K562 (cell line): ENCODE results near the gene STYX. TPM values are rescaled to one million over a fixed set of nuclear protein-coding genes. Genes with fewer than 3 reads are reported as not detected.

ENCODE experiments used
- CREM ChIP-seq: IDR thresholded peaks from 2 replicates; pipeline ENCODE4 v1.6.1; 2014; ENCODE audit warnings: antibody characterized with exemption, low read depth
- GATA2 ChIP-seq: sonication (generic); formaldehyde crosslinking; IDR thresholded peaks from 2 replicates; pipeline ENCODE4 v1.4.0; 2020; ENCODE audit warnings: mild to moderate bottlenecking, missing genetic modification reagents
- L3MBTL2 ChIP-seq: fragments of 450-650 bp; IDR thresholded peaks from 2 replicates; pipeline ENCODE4 v1.6.1; 2016; ENCODE audit warnings: mild to moderate bottlenecking, moderate library complexity
- MBD2 ChIP-seq: sonication (generic); IDR thresholded peaks from 2 replicates; pipeline ENCODE4 v1.6.1; 2016; ENCODE audit warnings: low read depth, borderline replicate concordance
- POU5F1 ChIP-seq: fragments of 150-350 bp; IDR thresholded peaks from 2 replicates; pipeline ENCODE4 v1.6.1; 2014; ENCODE audit warnings: borderline replicate concordance, low read length, low read depth, mild to moderate bottlenecking; ENCODE audit not compliant: partially characterized antibody
- SAP30 ChIP-seq: fragments of 200-600 bp; sonication (generic); IDR thresholded peaks from 2 replicates; pipeline ENCODE4 v1.6.1; 2012; ENCODE audit warnings: borderline replicate concordance, low read depth, mild to moderate bottlenecking, moderate library complexity, low read length, control low read depth, inconsistent platforms; ENCODE audit not compliant: insufficient read depth, poor library complexity, severe bottlenecking
- SMAD2 ChIP-seq: fragments of 150-350 bp; IDR thresholded peaks from 2 replicates; pipeline ENCODE4 v1.6.1; 2014; ENCODE audit warnings: low read depth, mild to moderate bottlenecking, low read length
- SMARCE1 ChIP-seq: fragments of 450-650 bp; IDR thresholded peaks from 2 replicates; pipeline ENCODE4 v1.7.1; 2016; ENCODE audit warnings: mild to moderate bottlenecking
- TCF7 ChIP-seq: sonication (generic); IDR thresholded peaks from 2 replicates; pipeline ENCODE4 v1.6.1; 2016; ENCODE audit warnings: antibody characterized with exemption, borderline replicate concordance
- TRIM24 ChIP-seq, 2 experiments: fragments of 450-650 bp; IDR thresholded peaks; 2 replicates each; pipeline ENCODE4 v1.6.1; 2016
- ZFP36 ChIP-seq: fragments of 150-350 bp; IDR thresholded peaks from 2 replicates; pipeline ENCODE4 v1.6.1; 2018; ENCODE audit warnings: low read length, low read depth; ENCODE audit not compliant: partially characterized antibody
- ZNF444 ChIP-seq: fragments of 250-450 bp; sonication (Bioruptor Pico); IDR thresholded peaks from 2 replicates; pipeline ENCODE4 v1.4.0; 2020; ENCODE audit warnings: mild to moderate bottlenecking, moderate library complexity
- ZNF584 ChIP-seq: fragments of 200-800 bp; sonication (Bioruptor generic); IDR thresholded peaks from 2 replicates; pipeline ENCODE4 v1.6.1; 2016; ENCODE audit warnings: low read depth, mild to moderate bottlenecking, missing genetic modification characterization, missing compliant biosample characterization
- ZNF644 ChIP-seq: fragments of 200-800 bp; sonication (Bioruptor generic); IDR thresholded peaks from 2 replicates; pipeline ENCODE4 v1.6.1; 2016; ENCODE audit warnings: low read depth, missing genetic modification characterization, missing compliant biosample characterization
- polyA plus RNA-seq, 8 experiments: library from polyadenylated mRNA; depleted of rRNA in 4 of 8; stranded (reverse) in 5 of 8; unstranded in 3 of 8; fragments of >200 nt; fragmentation: Nextera tagmentation in 2 of 8; fragmentation: Illumina TruSeq in 1 of 8; extraction: Ambion mirVana in 2 of 8; extraction: Trizol in 1 of 8; gene quantifications; 2 replicates each; pipeline versions ENCODE4 v1.2.1 to v1.2.3, GENCODE V29; 2011 to 2014; ENCODE audit warnings: inconsistent platforms in 1 of 8, missing spikeins in 1 of 8
- total RNA-seq, 7 experiments: library from RNA; depleted of rRNA in 6 of 7; stranded (reverse); fragments of >200 nt in 6 of 7; fragmentation: Illumina TruSeq in 2 of 7; extraction: Trizol in 2 of 7; gene quantifications; 2 replicates each; pipeline versions ENCODE4 v1.2.1 to v1.2.3, GENCODE V29; 2011 to 2021; ENCODE audit warnings: low replicate concordance in 1 of 7
- TF ChIP-seq, protein P1 (sequence below), 2 experiments: fragments of 450-650 bp; IDR thresholded peaks; 2 replicates each; pipeline ENCODE4 v1.6.1; 2018; ENCODE audit warnings: mild to moderate bottlenecking in 2 of 2, low read depth in 1 of 2; ENCODE audit not compliant: partially characterized antibody in 2 of 2
- TF ChIP-seq, protein P2 (sequence below): IDR thresholded peaks from 2 replicates; pipeline ENCODE4 v1.6.1; 2014; ENCODE audit warnings: antibody characterized with exemption
- TF ChIP-seq, protein P3 (sequence below): fragments of 250-450 bp; sonication (Bioruptor Pico); IDR thresholded peaks from 2 replicates; pipeline ENCODE4 v1.4.0; 2020
- TF ChIP-seq, protein P4 (sequence below): fragments of 450-650 bp; IDR thresholded peaks from 2 replicates; pipeline ENCODE4 v1.6.1; 2016; ENCODE audit warnings: missing biosample characterization, missing genetic modification characterization
- TF ChIP-seq, protein P5 (sequence below): fragments of 450-650 bp; IDR thresholded peaks from 2 replicates; pipeline ENCODE4 v1.6.1; 2016; ENCODE audit warnings: antibody characterized with exemption

The STYX gene
- total and polyA plus RNA-seq, 9 of the 15 experiments (the other 6 are each of a cell fraction or from before 2014, with no cell fraction given), result 5.0 to 15.4 (median 10.6) TPM

DNA sequence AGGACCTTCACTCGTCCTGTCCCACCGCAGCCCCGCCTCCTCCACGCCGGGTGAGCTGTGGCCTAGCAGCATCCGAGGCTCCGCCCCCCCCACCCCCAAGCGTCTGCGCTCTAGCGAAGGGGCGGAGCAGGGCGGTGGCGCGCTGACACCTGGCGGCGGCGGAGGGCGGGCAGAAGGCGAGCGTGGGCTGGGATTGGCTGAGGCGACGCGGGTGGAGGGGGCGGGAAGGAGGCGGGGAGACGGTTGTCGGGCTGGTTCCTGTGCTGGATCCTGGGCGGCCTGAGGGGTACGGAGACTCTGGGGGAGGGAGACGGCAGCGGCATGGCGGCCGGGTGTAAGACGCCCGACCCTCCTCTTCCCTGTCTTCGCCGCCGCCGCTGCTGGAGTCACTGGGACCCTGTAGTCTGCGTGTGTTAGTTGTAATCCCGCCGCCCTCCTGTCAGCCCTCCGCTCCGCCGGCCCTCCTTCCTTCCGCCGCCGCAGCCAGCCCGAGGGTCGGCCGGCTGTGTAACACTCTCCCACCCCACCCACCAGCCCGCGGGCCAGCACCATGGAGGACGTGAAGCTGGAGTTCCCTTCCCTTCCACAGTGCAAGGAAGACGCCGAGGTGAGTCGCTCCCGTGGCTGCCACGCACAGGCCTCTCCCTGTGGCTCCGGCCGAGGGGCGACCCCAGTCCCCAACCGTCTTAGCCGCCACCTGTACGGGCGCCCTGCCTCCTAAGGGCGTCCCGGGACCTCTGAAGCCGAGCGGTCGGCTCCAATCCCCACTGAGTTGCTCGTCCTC lies at the start of gene STYX (continued):
- TF ChIP-seq, protein P1, sequence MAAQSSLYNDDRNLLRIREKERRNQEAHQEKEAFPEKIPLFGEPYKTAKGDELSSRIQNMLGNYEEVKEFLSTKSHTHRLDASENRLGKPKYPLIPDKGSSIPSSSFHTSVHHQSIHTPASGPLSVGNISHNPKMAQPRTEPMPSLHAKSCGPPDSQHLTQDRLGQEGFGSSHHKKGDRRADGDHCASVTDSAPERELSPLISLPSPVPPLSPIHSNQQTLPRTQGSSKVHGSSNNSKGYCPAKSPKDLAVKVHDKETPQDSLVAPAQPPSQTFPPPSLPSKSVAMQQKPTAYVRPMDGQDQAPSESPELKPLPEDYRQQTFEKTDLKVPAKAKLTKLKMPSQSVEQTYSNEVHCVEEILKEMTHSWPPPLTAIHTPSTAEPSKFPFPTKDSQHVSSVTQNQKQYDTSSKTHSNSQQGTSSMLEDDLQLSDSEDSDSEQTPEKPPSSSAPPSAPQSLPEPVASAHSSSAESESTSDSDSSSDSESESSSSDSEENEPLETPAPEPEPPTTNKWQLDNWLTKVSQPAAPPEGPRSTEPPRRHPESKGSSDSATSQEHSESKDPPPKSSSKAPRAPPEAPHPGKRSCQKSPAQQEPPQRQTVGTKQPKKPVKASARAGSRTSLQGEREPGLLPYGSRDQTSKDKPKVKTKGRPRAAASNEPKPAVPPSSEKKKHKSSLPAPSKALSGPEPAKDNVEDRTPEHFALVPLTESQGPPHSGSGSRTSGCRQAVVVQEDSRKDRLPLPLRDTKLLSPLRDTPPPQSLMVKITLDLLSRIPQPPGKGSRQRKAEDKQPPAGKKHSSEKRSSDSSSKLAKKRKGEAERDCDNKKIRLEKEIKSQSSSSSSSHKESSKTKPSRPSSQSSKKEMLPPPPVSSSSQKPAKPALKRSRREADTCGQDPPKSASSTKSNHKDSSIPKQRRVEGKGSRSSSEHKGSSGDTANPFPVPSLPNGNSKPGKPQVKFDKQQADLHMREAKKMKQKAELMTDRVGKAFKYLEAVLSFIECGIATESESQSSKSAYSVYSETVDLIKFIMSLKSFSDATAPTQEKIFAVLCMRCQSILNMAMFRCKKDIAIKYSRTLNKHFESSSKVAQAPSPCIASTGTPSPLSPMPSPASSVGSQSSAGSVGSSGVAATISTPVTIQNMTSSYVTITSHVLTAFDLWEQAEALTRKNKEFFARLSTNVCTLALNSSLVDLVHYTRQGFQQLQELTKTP (IDR thresholded peaks at IDR 0.05; ENCODE audit: low read depth in 1 of 2, partially characterized antibody in 2 of 2), result peak in 1 of 2 experiments; percentile 8
- TF ChIP-seq TCF7 (0 out of 2 replicates have a peak, but pooled peaks have one; percentile 29), ZNF444 (CRISPR knock-in tag) (no peak), SMAD2 (no peak), SMARCE1 (no peak), L3MBTL2 (no peak), CREM (peak; percentile 64), POU5F1 (no peak), ZFP36 (no peak), TRIM24 (IDR thresholded peaks at IDR 0.05) (no peak), ZNF584 (no peak), GATA2 (CRISPR knock-in tag) (no peak), SAP30 (peak; percentile 44), ZNF644 (tag) (no peak), MBD2 (peak; percentile 23; the same call in 1 of the 2 replicates)
- TF ChIP-seq, protein P2, sequence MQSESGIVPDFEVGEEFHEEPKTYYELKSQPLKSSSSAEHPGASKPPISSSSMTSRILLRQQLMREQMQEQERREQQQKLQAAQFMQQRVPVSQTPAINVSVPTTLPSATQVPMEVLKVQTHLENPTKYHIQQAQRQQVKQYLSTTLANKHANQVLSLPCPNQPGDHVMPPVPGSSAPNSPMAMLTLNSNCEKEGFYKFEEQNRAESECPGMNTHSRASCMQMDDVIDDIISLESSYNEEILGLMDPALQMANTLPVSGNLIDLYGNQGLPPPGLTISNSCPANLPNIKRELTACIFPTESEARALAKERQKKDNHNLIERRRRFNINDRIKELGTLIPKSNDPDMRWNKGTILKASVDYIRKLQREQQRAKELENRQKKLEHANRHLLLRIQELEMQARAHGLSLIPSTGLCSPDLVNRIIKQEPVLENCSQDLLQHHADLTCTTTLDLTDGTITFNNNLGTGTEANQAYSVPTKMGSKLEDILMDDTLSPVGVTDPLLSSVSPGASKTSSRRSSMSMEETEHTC, result no peak
- TF ChIP-seq, protein P3, sequence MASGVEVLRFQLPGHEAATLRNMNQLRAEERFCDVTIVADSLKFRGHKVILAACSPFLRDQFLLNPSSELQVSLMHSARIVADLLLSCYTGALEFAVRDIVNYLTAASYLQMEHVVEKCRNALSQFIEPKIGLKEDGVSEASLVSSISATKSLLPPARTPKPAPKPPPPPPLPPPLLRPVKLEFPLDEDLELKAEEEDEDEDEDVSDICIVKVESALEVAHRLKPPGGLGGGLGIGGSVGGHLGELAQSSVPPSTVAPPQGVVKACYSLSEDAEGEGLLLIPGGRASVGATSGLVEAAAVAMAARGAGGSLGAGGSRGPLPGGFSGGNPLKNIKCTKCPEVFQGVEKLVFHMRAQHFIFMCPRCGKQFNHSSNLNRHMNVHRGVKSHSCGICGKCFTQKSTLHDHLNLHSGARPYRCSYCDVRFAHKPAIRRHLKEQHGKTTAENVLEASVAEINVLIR, result no peak
- TF ChIP-seq, protein P4, sequence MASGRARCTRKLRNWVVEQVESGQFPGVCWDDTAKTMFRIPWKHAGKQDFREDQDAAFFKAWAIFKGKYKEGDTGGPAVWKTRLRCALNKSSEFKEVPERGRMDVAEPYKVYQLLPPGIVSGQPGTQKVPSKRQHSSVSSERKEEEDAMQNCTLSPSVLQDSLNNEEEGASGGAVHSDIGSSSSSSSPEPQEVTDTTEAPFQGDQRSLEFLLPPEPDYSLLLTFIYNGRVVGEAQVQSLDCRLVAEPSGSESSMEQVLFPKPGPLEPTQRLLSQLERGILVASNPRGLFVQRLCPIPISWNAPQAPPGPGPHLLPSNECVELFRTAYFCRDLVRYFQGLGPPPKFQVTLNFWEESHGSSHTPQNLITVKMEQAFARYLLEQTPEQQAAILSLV (tag), result no peak
- TF ChIP-seq, protein P5, sequence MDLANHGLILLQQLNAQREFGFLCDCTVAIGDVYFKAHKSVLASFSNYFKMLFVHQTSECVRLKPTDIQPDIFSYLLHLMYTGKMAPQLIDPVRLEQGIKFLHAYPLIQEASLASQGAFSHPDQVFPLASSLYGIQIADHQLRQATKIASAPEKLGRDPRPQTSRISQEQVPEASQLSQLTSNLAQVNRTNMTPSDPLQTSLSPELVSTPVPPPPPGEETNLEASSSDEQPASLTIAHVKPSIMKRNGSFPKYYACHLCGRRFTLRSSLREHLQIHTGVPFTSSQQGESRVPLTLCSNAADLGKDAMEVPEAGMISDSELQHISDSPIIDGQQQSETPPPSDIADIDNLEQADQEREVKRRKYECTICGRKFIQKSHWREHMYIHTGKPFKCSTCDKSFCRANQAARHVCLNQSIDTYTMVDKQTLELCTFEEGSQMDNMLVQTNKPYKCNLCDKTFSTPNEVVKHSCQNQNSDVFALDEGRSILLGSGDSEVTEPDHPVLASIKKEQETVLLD, result no peak
